ENCODE data around the gene CGB7.

CGB7 gene

GRCh38 chr19:49016067-49016839 lies 41.3 kb downstream of the CGB7 start:
- DNase-seq (ENCODE audit: low spot score) = no peak

GRCh38 chr19:49014870-49015255 lies 42.7 kb downstream of the CGB7 start:
- DNase-seq (ENCODE audit: low spot score) = no peak

- DNase-seq (ENCODE audit: low spot score) = no peak
Observed at GRCh38 chr19:49014123-49014869, 43.3 kb downstream of the CGB7 start.

GRCh38 chr19:49011194-49011593 lies 46.4 kb downstream of the CGB7 start:
- no peak for DNase-seq (ENCODE audit: low spot score)

GRCh38 chr19:49010453-49010852 lies 47.1 kb downstream of the CGB7 start:
- DNase-seq (ENCODE audit: low spot score) = no peak

GRCh38 chr19:49009828-49010227 lies 47.7 kb downstream of the CGB7 start:
- DNase-seq (ENCODE audit: low spot score) = no peak

- DNase-seq (ENCODE audit: low spot score) = no peak
Observed at GRCh38 chr19:49006905-49007304, 50.6 kb downstream of the CGB7 start.

- no peak for DNase-seq (ENCODE audit: low spot score)
Observed at GRCh38 chr19:49004964-49005614, 52.5 kb downstream of the CGB7 start.
